GM20431 (cell line): ENCODE results near the gene ACADVL.
"Not testable (repeated sequence)": the region's sequence is repeated elsewhere in the genome, so short reads cannot be mapped to it uniquely, and the experiment has no call there.

ENCODE experiments used
- in situ Hi-C: fragments of 300-500 bp; cut with MseI, MboI; formaldehyde crosslinking; loops from one replicate; pipeline ENCODE4 v1.15.0; 2020; ENCODE audit warnings: low sequenced_read_pairs; ENCODE audit not compliant: unreplicated experiment

ACADVL gene

GRCh38 chr17:7219812-7220592, at the start of gene ACADVL, which contains the start of gene DLG4:
Gene ACADVL (plus strand): TSS chr17:7219938. CDS start chr17:7219985, 47 bp downstream.
Gene DLG4 (minus strand): TSS chr17:7219836.
- in situ Hi-C loops: no loop called here

GRCh38 chr17:7172522-7173191, 47.1 kb upstream of the ACADVL start:
- in situ Hi-C loops: not testable (repeated sequence)

- in situ Hi-C loops: no loop called here
These were observed 45.8 kb upstream of the ACADVL start for GRCh38 chr17:7173687-7174602.

- in situ Hi-C loops: no loop called here
These were observed 45.0 kb upstream of the ACADVL start for GRCh38 chr17:7174603-7175326.

GRCh38 chr17:7175330-7175733, 44.4 kb upstream of the ACADVL start:
- in situ Hi-C loops: no loop called here

- in situ Hi-C loops: no loop called here
These were observed 43.5 kb upstream of the ACADVL start for GRCh38 chr17:7176107-7176840.

- in situ Hi-C loops: no loop called here
These were observed 42.9 kb upstream of the ACADVL start for GRCh38 chr17:7176841-7177190.

GRCh38 chr17:7177191-7177953, 42.4 kb upstream of the ACADVL start:
- in situ Hi-C loops: no loop called here

GRCh38 chr17:7177954-7178477, 41.7 kb upstream of the ACADVL start:
- in situ Hi-C loops: no loop called here

GRCh38 chr17:7178973-7179316, 40.8 kb upstream of the ACADVL start:
- in situ Hi-C loops: no loop called here

GRCh38 chr17:7179317-7180254, 40.2 kb upstream of the ACADVL start, which contains the start of gene ASGR1:
Gene ASGR1 (minus strand): TSS chr17:7179370. CDS start chr17:7178563, 807 bp downstream.
- in situ Hi-C loops: no loop called here

- in situ Hi-C loops: not testable (repeated sequence)
These were observed 37.6 kb upstream of the ACADVL start for GRCh38 chr17:7182101-7182500.

GRCh38 chr17:7183433-7184090, 36.2 kb upstream of the ACADVL start:
- in situ Hi-C loops: no loop called here

GRCh38 chr17:7184091-7184488, 35.6 kb upstream of the ACADVL start:
- in situ Hi-C loops: no loop called here

GRCh38 chr17:7184647-7185046, 35.1 kb upstream of the ACADVL start:
- in situ Hi-C loops: no loop called here

- in situ Hi-C loops: no loop called here
These were observed 33.5 kb upstream of the ACADVL start for GRCh38 chr17:7186241-7186640.
